ENCODE measurements around the gene STXBP1. TPM values are rescaled to one million over a fixed set of nuclear protein-coding genes. Genes with fewer than 3 reads are reported as not detected.
A peak's percentile ranks its signal among the peaks of the same experiment; 100 is the strongest.

STXBP1 gene
- total RNA-seq, 1 donor: 19.9 TPM

DNA sequence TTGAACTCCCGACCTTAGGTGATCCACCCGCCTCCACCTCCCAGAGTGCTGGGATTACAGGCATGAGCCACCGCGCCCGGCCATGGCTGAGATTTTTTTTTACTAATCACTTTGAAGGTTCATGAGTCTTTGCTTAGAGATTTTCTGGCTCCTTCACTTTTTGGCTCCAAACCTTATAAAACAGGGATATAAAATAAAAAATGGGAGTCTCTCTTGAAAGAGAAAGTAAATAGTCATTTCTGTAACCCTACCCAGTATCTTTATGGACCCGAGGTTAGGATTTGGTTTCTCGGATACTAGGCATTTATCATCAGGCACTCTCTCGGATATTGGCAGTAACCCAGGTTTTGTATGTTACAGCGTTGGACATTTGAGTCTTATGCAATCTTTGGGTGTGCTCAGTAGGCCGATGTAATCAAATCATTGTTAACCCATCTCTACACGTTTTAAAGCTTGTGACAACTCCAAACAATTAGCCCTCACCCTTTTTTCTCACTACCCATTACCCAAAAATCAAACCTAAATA, 25.3 kb downstream of the STXBP1 start:
- peaks cover 3% of the 10 kb centered on the region for H3K4me1 ChIP-seq (ENCODE audit: insufficient read depth, low read length)
- H3K27me3 ChIP-seq (ENCODE audit: insufficient read depth, low read length): no peaks in the 10 kb centered on the region
- H3K4me2 ChIP-seq (ENCODE audit: insufficient read depth, low read length): peak overlapping the region; percentile 54
- DNase-seq (ENCODE audit: insufficient read length, low spot score, missing footprints): peak; percentile 90
- no peak overlapping the region for H2AFZ ChIP-seq (ENCODE audit: low read length)
- H3K79me2 ChIP-seq (ENCODE audit: insufficient read depth, low read length): peaks cover 38% of the 10 kb centered on the region
- no peaks in the 10 kb centered on the region for H3K9me3 ChIP-seq (ENCODE audit: low read depth, low read length)
- H4K20me1 ChIP-seq (ENCODE audit: insufficient read depth, low read length): peaks cover 28% of the 10 kb centered on the region
- H3K4me3 ChIP-seq (ENCODE audit: insufficient read depth, low read length): peak overlapping the region; percentile 34
- peaks cover 3% of the 10 kb centered on the region for H3K36me3 ChIP-seq (ENCODE audit: insufficient read depth, low read length)
- TF ChIP-seq, protein P1, sequence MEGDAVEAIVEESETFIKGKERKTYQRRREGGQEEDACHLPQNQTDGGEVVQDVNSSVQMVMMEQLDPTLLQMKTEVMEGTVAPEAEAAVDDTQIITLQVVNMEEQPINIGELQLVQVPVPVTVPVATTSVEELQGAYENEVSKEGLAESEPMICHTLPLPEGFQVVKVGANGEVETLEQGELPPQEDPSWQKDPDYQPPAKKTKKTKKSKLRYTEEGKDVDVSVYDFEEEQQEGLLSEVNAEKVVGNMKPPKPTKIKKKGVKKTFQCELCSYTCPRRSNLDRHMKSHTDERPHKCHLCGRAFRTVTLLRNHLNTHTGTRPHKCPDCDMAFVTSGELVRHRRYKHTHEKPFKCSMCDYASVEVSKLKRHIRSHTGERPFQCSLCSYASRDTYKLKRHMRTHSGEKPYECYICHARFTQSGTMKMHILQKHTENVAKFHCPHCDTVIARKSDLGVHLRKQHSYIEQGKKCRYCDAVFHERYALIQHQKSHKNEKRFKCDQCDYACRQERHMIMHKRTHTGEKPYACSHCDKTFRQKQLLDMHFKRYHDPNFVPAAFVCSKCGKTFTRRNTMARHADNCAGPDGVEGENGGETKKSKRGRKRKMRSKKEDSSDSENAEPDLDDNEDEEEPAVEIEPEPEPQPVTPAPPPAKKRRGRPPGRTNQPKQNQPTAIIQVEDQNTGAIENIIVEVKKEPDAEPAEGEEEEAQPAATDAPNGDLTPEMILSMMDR (IDR thresholded peaks at IDR 0.05; ENCODE audit: extremely low read depth, low read depth, low read length): no peak
- peak overlapping the region; percentile 31 for H3K27ac ChIP-seq (ENCODE audit: low read depth, low read length)

- Histone ChIP-seq H3K9me3 (ENCODE audit: low read depth, low read length) (no peaks in the 10 kb centered on the region), H3K36me3 (ENCODE audit: insufficient read depth, low read length) (no peaks in the 10 kb centered on the region), H3K27ac (ENCODE audit: low read depth, low read length) (no peak overlapping the region), H3K4me3 (ENCODE audit: insufficient read depth, low read length) (no peak overlapping the region), H3K79me2 (ENCODE audit: insufficient read depth, low read length) (peaks cover 35% of the 10 kb centered on the region), H3K27me3 (ENCODE audit: insufficient read depth, low read length) (no peaks in the 10 kb centered on the region), H3K4me2 (ENCODE audit: insufficient read depth, low read length) (no peak overlapping the region), H3K4me1 (ENCODE audit: insufficient read depth, low read length) (peaks cover 3% of the 10 kb centered on the region), H2AFZ (ENCODE audit: low read length) (no peak overlapping the region), H4K20me1 (ENCODE audit: insufficient read depth, low read length) (peaks cover 24% of the 10 kb centered on the region)
- no peak for DNase-seq (ENCODE audit: insufficient read length, low spot score, missing footprints)
- TF ChIP-seq, protein P1 (IDR thresholded peaks at IDR 0.05; ENCODE audit: extremely low read depth, low read depth, low read length): no peak
Measured at GRCh38 chr9:127640908-127641545, 28.9 kb downstream of the STXBP1 start.

GRCh38 chr9:127642082-127642740, 30.1 kb downstream of the STXBP1 start:
- no peak overlapping the region for H3K4me2 ChIP-seq (ENCODE audit: insufficient read depth, low read length)
- TF ChIP-seq, protein P1 (IDR thresholded peaks at IDR 0.05; ENCODE audit: extremely low read depth, low read depth, low read length): no peak
- peaks cover 29% of the 10 kb centered on the region for H4K20me1 ChIP-seq (ENCODE audit: insufficient read depth, low read length)
- H2AFZ ChIP-seq (ENCODE audit: low read length): no peak overlapping the region
- H3K9me3 ChIP-seq (ENCODE audit: low read depth, low read length): no peaks in the 10 kb centered on the region
- H3K4me1 ChIP-seq (ENCODE audit: insufficient read depth, low read length): peaks cover 3% of the 10 kb centered on the region
- no peak overlapping the region for H3K4me3 ChIP-seq (ENCODE audit: insufficient read depth, low read length)
- H3K27me3 ChIP-seq (ENCODE audit: insufficient read depth, low read length): no peaks in the 10 kb centered on the region
- DNase-seq (ENCODE audit: insufficient read length, low spot score, missing footprints): no peak
- H3K27ac ChIP-seq (ENCODE audit: low read depth, low read length): no peak overlapping the region
- peaks cover 30% of the 10 kb centered on the region for H3K79me2 ChIP-seq (ENCODE audit: insufficient read depth, low read length)
- no peaks in the 10 kb centered on the region for H3K36me3 ChIP-seq (ENCODE audit: insufficient read depth, low read length)

GRCh38 chr9:127644146-127644827, 32.2 kb downstream of the STXBP1 start:
- Histone ChIP-seq H3K4me3 (ENCODE audit: insufficient read depth, low read length) (no peak overlapping the region), H3K27me3 (ENCODE audit: insufficient read depth, low read length) (no peaks in the 10 kb centered on the region), H3K9me3 (ENCODE audit: low read depth, low read length) (no peaks in the 10 kb centered on the region), H2AFZ (ENCODE audit: low read length) (no peak overlapping the region), H4K20me1 (ENCODE audit: insufficient read depth, low read length) (peaks cover 37% of the 10 kb centered on the region), H3K4me1 (ENCODE audit: insufficient read depth, low read length) (no peaks in the 10 kb centered on the region), H3K36me3 (ENCODE audit: insufficient read depth, low read length) (no peaks in the 10 kb centered on the region), H3K4me2 (ENCODE audit: insufficient read depth, low read length) (no peak overlapping the region), H3K27ac (ENCODE audit: low read depth, low read length) (no peak overlapping the region), H3K79me2 (ENCODE audit: insufficient read depth, low read length) (peaks cover 22% of the 10 kb centered on the region)
- TF ChIP-seq, protein P1 (IDR thresholded peaks at IDR 0.05; ENCODE audit: extremely low read depth, low read depth, low read length): no peak
- DNase-seq (ENCODE audit: insufficient read length, low spot score, missing footprints): no peak
